ENCODE data around the gene ARHGAP24. TPM values are rescaled to one million over a fixed set of nuclear protein-coding genes. Genes with fewer than 3 reads are reported as not detected.

The ARHGAP24 gene
- total and polyA plus RNA-seq, 8 donors: 22.0 to 35.0 (median 25.8) TPM

GRCh38 chr4:85639946-85640345 lies 165.0 kb downstream of the ARHGAP24 start:
- Histone ChIP-seq H3K36me3 (no peaks in the 10 kb centered on the region), H3K27me3 (no peaks in the 10 kb centered on the region), H3K4me1 (no peaks in the 10 kb centered on the region), H3K9me3 (no peaks in the 10 kb centered on the region), H3K27ac (no peak overlapping the region), H3K4me3 (no peak overlapping the region)
- intact Hi-C loops (cut with DNase I): no loop called here
- DNase-seq (no peak), ATAC-seq (no peak)
- no peak for TF ChIP-seq CTCF (IDR thresholded peaks at IDR 0.05)

GRCh38 chr4:85642356-85643100 lies 167.6 kb downstream of the ARHGAP24 start:
- TF ChIP-seq CTCF (IDR thresholded peaks at IDR 0.05): no peak
- intact Hi-C loops (cut with DNase I): no loop called here
- no peaks in the 10 kb centered on the region for H3K4me1 ChIP-seq
- ATAC-seq (no peak), DNase-seq (no peak)
- no peaks in the 10 kb centered on the region for H3K36me3 ChIP-seq
- no peak overlapping the region for H3K4me3 ChIP-seq
- H3K27me3 ChIP-seq: no peaks in the 10 kb centered on the region
- H3K9me3 ChIP-seq: no peaks in the 10 kb centered on the region
- H3K27ac ChIP-seq: no peak overlapping the region

- ATAC-seq (no peak), DNase-seq (no peak)
- Histone ChIP-seq H3K36me3 (no peaks in the 10 kb centered on the region), H3K4me1 (no peaks in the 10 kb centered on the region), H3K27ac (no peak overlapping the region), H3K9me3 (no peaks in the 10 kb centered on the region), H3K27me3 (no peaks in the 10 kb centered on the region), H3K4me3 (no peak overlapping the region)
- TF ChIP-seq CTCF (IDR thresholded peaks at IDR 0.05): no peak
- intact Hi-C loops (cut with DNase I): no loop called here
Observed at GRCh38 chr4:85644061-85644460, 169.1 kb downstream of the ARHGAP24 start.

GRCh38 chr4:85650908-85651307 lies 176.0 kb downstream of the ARHGAP24 start:
- no peak for DNase-seq
- Histone ChIP-seq H3K27me3 (no peaks in the 10 kb centered on the region), H3K9me3 (no peaks in the 10 kb centered on the region), H3K27ac (no peak overlapping the region), H3K36me3 (no peaks in the 10 kb centered on the region), H3K4me1 (no peaks in the 10 kb centered on the region), H3K4me3 (no peak overlapping the region)
- ATAC-seq: no peak
- intact Hi-C loops (cut with DNase I): no loop called here
- TF ChIP-seq CTCF (IDR thresholded peaks at IDR 0.05): no peak

GRCh38 chr4:85656759-85657505 lies 182.0 kb downstream of the ARHGAP24 start:
- no peak for TF ChIP-seq CTCF (IDR thresholded peaks at IDR 0.05)
- ATAC-seq (no peak), DNase-seq (no peak)
- H3K9me3 ChIP-seq: no peaks in the 10 kb centered on the region
- intact Hi-C loops (cut with DNase I): no loop called here
- H3K27ac ChIP-seq: peak overlapping the region; percentile 41 to 55
- peaks cover 0 to 35% of the 10 kb centered on the region in 2 donors for H3K4me1 ChIP-seq
- H3K27me3 ChIP-seq: no peaks in the 10 kb centered on the region
- no peak overlapping the region for H3K4me3 ChIP-seq
- no peaks in the 10 kb centered on the region for H3K36me3 ChIP-seq
